GM12865 (cell line): ENCODE results near the gene NFKBIA.
"Not testable (repeated sequence)": the region's sequence is repeated elsewhere in the genome, so short reads cannot be mapped to it uniquely, and the experiment has no call there.

Source experiments
- DNase-seq: peaks from one replicate; pipeline ENCODE4 v3.0.0; 2010; ENCODE audit warnings: low read depth
- H3K4me3 ChIP-seq: 2 replicates; pipeline ENCODE4 v1.5.1; 2011; ENCODE audit warnings: mild to moderate bottlenecking, low read depth, low read length, control low read depth
- TF ChIP-seq, protein P1 (sequence below): IDR thresholded peaks from 2 replicates; pipeline ENCODE4 v1.5.1; 2011; ENCODE audit warnings: low read length, control low read depth, low read depth, inconsistent platforms; ENCODE audit not compliant: insufficient read depth; ENCODE audit errors: missing control alignments

Gene NFKBIA

DNA sequence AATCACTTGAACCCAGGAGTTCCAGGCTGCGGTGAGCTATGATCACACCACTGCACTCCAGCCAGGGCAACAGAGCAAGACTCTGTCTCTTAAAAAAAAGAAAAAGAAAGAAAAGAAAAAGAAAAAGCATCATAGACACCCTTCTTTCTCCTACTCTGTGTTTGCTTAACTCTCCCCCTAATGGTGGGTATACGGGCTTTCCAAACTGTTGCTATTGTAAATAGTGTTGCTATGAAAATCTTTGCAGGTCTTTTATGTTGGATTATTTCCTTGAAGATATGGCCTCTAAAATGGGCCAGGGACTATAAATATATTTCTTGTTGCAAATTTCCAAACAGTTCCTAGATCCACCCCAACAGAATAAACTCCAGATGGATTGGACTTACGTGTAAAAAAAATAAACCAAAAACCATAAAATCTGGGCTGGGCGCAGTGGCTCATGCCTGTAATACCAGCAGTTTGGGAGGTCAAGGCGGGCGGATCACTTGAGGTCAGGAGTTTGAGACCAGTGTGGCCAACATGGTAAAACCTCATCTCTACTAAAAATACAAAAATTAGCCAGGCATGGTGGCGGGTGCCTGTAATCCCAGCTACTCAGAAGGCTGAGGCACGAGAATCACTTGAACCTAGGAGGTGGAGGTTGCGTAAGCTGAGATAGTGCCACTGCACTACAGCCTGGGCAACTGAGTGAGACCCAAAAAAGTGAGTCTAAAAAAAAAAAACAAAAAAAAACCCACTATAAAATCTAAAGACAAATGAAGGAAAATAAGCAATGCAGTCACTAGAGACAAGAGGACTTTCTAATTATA is 25.9 kb downstream of the NFKBIA start:
- TF ChIP-seq, protein P1, sequence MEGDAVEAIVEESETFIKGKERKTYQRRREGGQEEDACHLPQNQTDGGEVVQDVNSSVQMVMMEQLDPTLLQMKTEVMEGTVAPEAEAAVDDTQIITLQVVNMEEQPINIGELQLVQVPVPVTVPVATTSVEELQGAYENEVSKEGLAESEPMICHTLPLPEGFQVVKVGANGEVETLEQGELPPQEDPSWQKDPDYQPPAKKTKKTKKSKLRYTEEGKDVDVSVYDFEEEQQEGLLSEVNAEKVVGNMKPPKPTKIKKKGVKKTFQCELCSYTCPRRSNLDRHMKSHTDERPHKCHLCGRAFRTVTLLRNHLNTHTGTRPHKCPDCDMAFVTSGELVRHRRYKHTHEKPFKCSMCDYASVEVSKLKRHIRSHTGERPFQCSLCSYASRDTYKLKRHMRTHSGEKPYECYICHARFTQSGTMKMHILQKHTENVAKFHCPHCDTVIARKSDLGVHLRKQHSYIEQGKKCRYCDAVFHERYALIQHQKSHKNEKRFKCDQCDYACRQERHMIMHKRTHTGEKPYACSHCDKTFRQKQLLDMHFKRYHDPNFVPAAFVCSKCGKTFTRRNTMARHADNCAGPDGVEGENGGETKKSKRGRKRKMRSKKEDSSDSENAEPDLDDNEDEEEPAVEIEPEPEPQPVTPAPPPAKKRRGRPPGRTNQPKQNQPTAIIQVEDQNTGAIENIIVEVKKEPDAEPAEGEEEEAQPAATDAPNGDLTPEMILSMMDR = no peak
- no peak for DNase-seq
- H3K4me3 ChIP-seq = no peak overlapping the region

DNA sequence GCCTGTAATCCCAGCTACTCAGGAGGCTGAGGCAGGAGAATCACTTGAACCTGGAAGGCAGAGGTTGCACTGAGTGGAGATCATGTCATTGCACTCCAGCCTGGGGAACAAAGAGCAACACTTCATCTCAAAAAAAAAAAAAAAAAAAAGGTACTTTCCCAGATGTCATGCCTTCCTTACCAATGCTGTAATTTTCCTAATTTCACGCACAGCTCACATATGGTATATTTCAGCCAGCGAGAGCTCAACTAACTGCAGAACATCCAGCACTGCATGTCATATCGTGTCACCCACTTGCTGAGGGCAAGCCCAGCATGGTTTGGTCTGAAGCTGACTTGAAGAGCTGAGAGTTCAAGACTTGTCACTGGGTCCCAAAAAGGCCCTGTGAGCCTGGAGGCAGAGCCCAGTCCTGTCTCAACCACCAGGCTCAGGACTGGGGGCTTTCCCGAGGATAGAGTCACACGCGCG is 29.0 kb downstream of the NFKBIA start:
- TF ChIP-seq, protein P1 = no peak
- DNase-seq = peak; percentile 39
- H3K4me3 ChIP-seq = no peak overlapping the region

DNA sequence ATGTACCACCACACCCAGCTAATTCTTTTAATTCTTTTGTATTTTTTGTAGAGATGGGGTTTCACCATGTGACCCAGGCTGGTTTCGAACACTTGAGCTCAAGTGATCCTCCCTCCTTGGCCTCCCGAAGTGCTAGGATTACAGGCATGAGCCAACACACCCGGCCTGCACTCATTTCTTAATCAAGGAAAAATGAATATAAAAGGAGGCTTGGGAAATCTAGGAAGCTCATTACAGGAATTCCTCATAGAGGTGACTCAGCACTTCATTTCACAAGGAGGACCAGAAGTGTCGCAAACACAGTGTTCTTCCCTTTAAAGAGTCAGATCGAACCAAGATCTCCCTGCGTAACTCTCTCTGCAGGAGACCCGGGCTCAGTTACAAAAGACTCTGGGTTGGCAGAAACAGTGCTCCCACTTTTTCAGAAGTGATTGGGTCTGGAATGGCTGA is 30.3 kb downstream of the NFKBIA start:
- H3K4me3 ChIP-seq = no peak overlapping the region
- no peak for DNase-seq
- TF ChIP-seq, protein P1 = no peak

DNA sequence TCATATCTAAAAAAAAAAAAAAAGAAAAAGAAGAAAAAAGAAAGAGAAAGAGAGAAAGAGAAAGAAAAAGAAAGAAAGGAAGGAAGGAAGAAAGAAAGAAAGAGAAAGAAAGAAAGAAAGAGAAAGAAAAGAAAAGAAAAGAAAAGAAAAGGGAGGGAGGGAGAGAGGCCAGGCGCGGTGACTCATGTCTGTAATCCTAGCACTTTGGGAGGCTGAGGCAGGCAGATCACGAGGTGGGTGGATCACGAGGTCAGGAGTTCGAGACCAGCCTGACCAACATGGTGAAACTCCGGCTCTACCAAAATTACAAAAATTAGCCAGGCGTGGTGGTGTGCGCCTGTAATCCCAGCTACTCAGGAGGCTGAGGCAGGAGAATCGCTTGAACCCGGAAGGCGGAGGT is 31.3 kb downstream of the NFKBIA start:
- H3K4me3 ChIP-seq, DNase-seq: not testable (repeated sequence)

DNA sequence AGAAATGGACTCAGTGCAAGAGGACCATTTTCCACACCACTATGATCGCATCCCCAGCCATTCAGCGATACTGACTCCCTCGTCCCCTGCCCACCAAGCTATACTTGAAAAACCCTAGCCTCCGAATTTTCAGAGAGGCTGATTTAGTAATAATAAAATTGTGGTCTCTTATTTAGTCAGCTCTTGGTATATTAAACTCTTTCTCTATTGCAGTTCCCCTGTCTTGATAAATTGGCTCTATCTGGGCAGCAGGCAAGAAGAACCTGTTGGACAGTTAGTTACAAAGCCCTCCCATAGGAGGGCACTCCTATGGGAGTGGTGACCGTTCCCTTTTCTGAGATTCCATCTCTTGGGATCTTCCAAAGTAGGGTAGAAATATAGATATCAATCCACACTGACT is 33.6 kb downstream of the NFKBIA start:
- H3K4me3 ChIP-seq = no peak overlapping the region
- TF ChIP-seq, protein P1 = no peak
- no peak for DNase-seq

DNA sequence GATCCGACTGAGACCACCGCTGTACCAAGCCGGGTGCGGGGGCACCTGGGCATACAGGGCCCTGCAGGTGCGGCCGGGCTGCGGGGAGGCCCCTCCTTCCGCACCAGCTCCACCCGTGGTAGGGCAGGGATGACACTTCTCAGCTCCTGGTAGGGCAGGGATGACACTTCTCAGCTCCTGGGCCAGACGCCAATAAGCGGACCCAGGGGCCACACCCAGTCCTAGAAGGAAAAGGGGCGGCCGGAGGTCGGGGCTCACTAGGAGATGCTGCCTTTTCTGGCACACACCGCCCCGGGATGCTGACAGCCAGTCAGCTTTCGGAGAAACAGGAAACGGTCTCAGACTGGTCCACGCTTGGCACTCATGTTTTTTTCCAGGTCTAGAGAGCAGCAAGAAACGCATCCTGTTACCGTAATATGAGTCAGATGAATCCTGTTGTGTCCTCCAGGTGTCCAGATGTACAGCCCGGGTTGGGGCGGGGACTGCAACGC is 34.8 kb downstream of the NFKBIA start:
- TF ChIP-seq, protein P1 = no peak
- DNase-seq = no peak
- no peak overlapping the region for H3K4me3 ChIP-seq

DNA sequence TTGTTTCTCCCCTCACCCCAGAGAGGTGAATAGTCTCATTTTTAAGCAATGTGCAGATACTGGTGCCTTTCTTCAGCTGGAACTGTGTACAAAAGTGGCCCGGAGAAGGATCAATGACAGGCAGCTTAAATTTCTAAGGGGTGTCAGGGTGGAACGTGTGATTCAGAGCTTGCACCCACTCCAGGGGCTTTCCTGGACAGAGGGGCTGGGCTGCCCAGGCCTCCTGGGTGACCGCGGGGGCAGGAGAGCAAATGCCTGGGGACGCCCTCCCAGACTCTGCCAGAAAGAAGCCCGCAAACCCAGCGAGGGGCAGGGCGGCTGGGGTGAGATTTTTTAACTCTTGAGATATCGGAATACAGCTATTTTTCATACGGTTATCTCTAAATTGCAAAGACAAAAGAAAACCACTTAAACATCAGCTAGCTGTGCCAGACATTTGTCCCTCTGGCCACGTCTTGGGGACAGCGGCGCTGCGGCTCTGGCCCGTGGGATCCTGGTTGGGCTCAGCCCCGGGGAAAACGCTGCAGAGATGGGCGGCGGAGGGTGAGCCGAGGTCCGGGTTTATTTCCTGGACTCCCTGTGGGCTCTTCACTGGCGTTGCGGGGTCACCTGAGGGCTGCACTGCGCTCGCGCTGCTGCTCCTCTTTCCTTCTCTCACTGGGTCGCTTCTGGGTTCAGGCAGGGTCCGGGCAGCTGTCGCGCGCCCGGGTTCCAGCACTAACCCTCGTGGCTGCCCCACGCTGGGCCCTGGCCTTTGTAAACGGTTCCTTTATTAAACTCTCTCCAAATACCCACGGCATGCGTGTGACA is 35.8 kb downstream of the NFKBIA start:
- TF ChIP-seq, protein P1 = no peak

More for the DNA sequence above, 35.8 kb downstream of the NFKBIA start:
- DNase-seq = no peak
- no peak overlapping the region for H3K4me3 ChIP-seq
